Parathyroid adenoma (tissue), 2 donors: ENCODE results near the gene ARID4A.
A peak's percentile ranks its signal among the peaks of the same experiment; 100 is the strongest.

ENCODE experiments used
- H2AFZ ChIP-seq: fragments of 300-600 bp; sonication (generic); one replicate; pipeline ENCODE4 v1.7.0; 2017; ENCODE audit warnings: antibody characterized with exemption, mild to moderate bottlenecking
- H3K27ac ChIP-seq: fragments of 300-600 bp; sonication (generic); one replicate; pipeline ENCODE4 v1.7.0; 2017
- H3K27me3 ChIP-seq: fragments of 300-600 bp; sonication (generic); one replicate; pipeline ENCODE4 v1.7.0; 2017; ENCODE audit warnings: low read length; ENCODE audit not compliant: control insufficient read depth, insufficient read depth
- H3K36me3 ChIP-seq: fragments of 300-600 bp; sonication (generic); one replicate; pipeline ENCODE4 v1.7.0; 2017; ENCODE audit warnings: low read length; ENCODE audit not compliant: control insufficient read depth, insufficient read depth
- H3K4me1 ChIP-seq: fragments of 300-600 bp; sonication (generic); one replicate; pipeline ENCODE4 v1.7.0; 2017; ENCODE audit warnings: control low read depth
- H3K4me2 ChIP-seq: fragments of 300-600 bp; sonication (generic); one replicate; pipeline ENCODE4 v1.7.0; 2017; ENCODE audit warnings: low read length
- H3K4me3 ChIP-seq: fragments of 300-600 bp; sonication (generic); one replicate; pipeline ENCODE4 v1.7.0; 2017; ENCODE audit warnings: low read depth, low read length
- H3K79me2 ChIP-seq: fragments of 300-600 bp; sonication (generic); one replicate; pipeline ENCODE4 v1.7.0; 2017; ENCODE audit warnings: control low read depth
- H3K9ac ChIP-seq: fragments of 300-600 bp; sonication (generic); one replicate; pipeline ENCODE4 v1.7.0; 2017; ENCODE audit warnings: mild to moderate bottlenecking
- H3K9me3 ChIP-seq: fragments of 300-600 bp; sonication (generic); one replicate; pipeline ENCODE4 v1.7.0; 2017; ENCODE audit warnings: low read length; ENCODE audit not compliant: control insufficient read depth
- TF ChIP-seq, protein P1 (sequence below): fragments of 300-600 bp; sonication (generic); IDR thresholded peaks from one replicate; pipeline ENCODE4 v1.7.0; 2017; ENCODE audit warnings: antibody characterized with exemption, mild to moderate bottlenecking
- donor health status: primary hyperparathyroidism.

ARID4A gene

GRCh38 chr14:58297412-58297761 lies 968 bp upstream of the ARID4A start:
- H3K4me1 ChIP-seq, result peaks cover 8% of the 10 kb centered on the region

GRCh38 chr14:58297762-58298476 lies 436 bp upstream of the ARID4A start:
- TF ChIP-seq, protein P1, sequence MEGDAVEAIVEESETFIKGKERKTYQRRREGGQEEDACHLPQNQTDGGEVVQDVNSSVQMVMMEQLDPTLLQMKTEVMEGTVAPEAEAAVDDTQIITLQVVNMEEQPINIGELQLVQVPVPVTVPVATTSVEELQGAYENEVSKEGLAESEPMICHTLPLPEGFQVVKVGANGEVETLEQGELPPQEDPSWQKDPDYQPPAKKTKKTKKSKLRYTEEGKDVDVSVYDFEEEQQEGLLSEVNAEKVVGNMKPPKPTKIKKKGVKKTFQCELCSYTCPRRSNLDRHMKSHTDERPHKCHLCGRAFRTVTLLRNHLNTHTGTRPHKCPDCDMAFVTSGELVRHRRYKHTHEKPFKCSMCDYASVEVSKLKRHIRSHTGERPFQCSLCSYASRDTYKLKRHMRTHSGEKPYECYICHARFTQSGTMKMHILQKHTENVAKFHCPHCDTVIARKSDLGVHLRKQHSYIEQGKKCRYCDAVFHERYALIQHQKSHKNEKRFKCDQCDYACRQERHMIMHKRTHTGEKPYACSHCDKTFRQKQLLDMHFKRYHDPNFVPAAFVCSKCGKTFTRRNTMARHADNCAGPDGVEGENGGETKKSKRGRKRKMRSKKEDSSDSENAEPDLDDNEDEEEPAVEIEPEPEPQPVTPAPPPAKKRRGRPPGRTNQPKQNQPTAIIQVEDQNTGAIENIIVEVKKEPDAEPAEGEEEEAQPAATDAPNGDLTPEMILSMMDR, result peak; percentile 21
- Histone ChIP-seq H3K4me1 (peaks cover 8% of the 10 kb centered on the region), H3K36me3 (no peaks in the 10 kb centered on the region)

More at GRCh38 chr14:58297412-58297761, 968 bp upstream of the ARID4A start:
- Histone ChIP-seq H3K27me3 (no peaks in the 10 kb centered on the region), H3K4me3 (peak overlapping the region; percentile 81), H3K4me2 (peak overlapping the region; percentile 92), H3K36me3 (no peaks in the 10 kb centered on the region), H3K9ac (peak overlapping the region; percentile 57), H3K27ac (peak overlapping the region; percentile 98), H3K9me3 (no peaks in the 10 kb centered on the region), H2AFZ (peak overlapping the region; percentile 87), H3K79me2 (peaks cover 43% of the 10 kb centered on the region)
- TF ChIP-seq, protein P1, result no peak

DNA sequence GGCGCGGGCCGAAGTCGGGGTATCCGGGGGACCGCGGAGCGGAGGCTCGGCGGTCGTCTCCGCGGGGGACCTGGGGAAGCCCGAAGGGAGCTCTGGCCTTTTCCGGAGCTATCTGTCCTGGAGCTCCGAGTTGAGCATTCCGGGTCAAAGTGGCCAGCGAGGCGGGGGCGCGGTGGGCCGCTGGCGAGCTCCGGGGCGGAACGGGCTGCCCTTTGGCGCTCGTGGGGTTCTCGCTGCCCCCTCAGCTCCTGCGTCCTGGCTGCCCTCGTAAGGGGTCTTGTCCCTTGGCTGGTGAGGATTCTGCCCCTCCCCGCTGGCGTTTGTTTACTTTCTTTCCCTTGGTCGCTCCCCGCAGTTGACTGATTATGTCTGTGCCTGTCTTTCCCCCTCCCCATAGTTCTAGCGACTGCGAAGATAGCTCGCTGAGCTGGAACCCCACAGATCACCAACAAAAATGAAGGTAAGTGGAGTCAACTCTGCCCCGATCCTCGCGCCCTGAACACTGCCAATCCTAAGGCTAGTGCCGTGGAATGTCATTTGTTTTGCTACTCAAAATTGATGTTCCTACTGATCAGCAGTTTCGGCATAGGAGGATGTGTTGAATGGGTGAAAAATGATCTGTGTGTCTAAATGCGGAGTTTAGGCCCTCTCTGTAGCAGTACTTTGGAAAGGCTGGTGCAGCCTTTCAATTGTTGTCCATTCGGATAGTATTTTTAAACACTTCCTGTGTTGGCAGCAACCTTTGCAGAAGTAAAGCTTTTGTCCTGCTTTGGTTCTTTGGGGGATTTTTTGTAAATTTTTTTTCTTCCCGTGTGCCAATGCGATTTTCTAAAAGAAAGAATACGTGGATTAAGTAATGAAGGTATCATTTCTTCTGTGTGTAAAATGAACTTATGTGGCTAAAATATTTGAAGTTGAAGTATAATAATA lies 1.3 kb downstream of the ARID4A start:
- Histone ChIP-seq H3K9me3 (no peaks in the 10 kb centered on the region), H3K4me3 (peak overlapping the region; percentile 81), H3K4me1 (peaks cover 8% of the 10 kb centered on the region), H2AFZ (peak overlapping the region; percentile 81), H3K79me2 (peaks cover 38% of the 10 kb centered on the region), H3K27me3 (no peaks in the 10 kb centered on the region), H3K4me2 (peak overlapping the region; percentile 60), H3K36me3 (no peaks in the 10 kb centered on the region), H3K27ac (peak overlapping the region; percentile 79), H3K9ac (peak overlapping the region; percentile 68)
- TF ChIP-seq, protein P1, result no peak

More at GRCh38 chr14:58297762-58298476, 436 bp upstream of the ARID4A start:
- Histone ChIP-seq H2AFZ (peak overlapping the region; percentile 92), H3K4me3 (peak overlapping the region; percentile 81), H3K79me2 (peaks cover 41% of the 10 kb centered on the region), H3K4me2 (peak overlapping the region; percentile 92), H3K27ac (peak overlapping the region; percentile 98), H3K27me3 (no peaks in the 10 kb centered on the region), H3K9me3 (no peaks in the 10 kb centered on the region), H3K9ac (peak overlapping the region; percentile 57)

DNA sequence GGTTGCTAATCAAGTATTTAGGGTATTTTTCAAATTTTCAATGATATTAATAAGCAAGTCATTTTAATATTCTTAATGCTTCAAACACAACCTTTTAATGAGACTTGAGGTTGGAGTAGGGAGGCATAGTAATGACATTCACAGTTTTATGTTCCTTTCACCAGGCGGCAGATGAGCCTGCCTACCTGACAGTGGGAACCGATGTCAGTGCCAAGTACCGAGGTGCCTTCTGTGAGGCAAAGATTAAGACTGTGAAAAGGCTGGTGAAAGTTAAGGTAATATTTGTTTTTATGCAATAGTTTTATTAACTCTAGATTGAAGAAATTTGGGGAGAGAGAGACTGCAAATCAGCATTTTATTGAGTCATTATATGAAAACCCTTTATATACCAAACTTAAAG lies 3.1 kb downstream of the ARID4A start:
- H3K9ac ChIP-seq, result no peak overlapping the region
- peaks cover 3% of the 10 kb centered on the region for H3K4me1 ChIP-seq
- H2AFZ ChIP-seq, result no peak overlapping the region
- H3K27ac ChIP-seq, result no peak overlapping the region
- no peaks in the 10 kb centered on the region for H3K27me3 ChIP-seq
- H3K9me3 ChIP-seq, result no peaks in the 10 kb centered on the region
- TF ChIP-seq, protein P1, result no peak
- no peaks in the 10 kb centered on the region for H3K36me3 ChIP-seq
- no peak overlapping the region for H3K4me2 ChIP-seq
- H3K79me2 ChIP-seq, result peaks cover 33% of the 10 kb centered on the region
- no peak overlapping the region for H3K4me3 ChIP-seq
